AG10803 (cell line): ENCODE measurements around the gene SIVA1.

Source experiments
- DNase-seq: peaks from one replicate; pipeline ENCODE4 v3.0.0; 2010; ENCODE audit warnings: low read depth
- H3K4me3 ChIP-seq: 2 replicates; pipeline ENCODE4 v1.5.1; 2011; ENCODE audit warnings: mild to moderate bottlenecking, low read length, control low read depth
- TF ChIP-seq, protein P1 (sequence below): conservative IDR thresholded peaks from 2 replicates; pipeline ENCODE4 v1.5.1; 2011; ENCODE audit warnings: mild to moderate bottlenecking, low read length, control low read depth, inconsistent platforms

SIVA1 gene

DNA sequence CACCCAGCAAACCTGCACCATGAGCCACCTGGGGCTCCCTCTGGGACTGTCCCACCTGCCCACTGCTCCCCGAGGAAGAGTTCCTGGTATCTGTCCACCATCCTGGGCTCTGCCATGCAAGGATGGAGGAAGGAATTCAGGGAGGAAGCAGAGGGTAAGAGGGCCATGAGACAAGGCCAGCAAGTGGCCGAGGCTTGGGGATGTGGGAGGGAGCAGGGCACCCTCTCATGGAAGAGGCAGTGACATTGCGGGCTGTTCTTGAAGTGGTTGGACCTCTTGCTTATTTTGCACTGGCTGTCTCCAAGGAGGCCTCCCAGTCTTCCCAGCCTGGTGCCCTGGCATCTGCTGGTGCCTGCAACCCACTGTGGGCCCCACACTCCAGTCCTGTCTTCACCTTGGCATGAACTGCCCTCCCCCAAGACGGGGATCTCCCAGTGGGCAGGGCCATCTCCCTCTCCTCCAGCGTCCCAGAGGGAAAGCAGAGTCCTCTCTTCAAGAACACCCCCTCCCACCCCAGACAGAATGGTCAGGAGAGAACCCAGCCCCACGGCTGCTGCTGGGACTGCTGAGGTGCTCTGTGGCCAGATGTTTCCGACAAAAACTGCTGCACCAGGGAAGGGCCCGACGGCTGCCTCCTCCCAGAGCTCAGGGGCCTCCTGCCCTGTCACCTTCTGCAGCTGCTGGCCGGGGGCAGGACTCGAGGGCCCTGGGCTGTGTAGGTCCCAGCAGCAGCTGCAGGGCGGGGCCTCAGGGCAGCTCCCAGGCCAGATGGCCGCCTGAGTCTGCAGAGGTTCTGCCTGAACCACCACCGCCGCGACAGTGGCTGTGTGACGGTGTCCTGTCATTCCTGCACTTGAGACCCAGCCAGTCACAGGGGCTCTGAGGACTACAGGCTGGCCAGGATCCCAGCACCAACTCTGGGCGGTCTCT is 44.4 kb downstream of the SIVA1 start:
- DNase-seq: no peak
- TF ChIP-seq, protein P1, sequence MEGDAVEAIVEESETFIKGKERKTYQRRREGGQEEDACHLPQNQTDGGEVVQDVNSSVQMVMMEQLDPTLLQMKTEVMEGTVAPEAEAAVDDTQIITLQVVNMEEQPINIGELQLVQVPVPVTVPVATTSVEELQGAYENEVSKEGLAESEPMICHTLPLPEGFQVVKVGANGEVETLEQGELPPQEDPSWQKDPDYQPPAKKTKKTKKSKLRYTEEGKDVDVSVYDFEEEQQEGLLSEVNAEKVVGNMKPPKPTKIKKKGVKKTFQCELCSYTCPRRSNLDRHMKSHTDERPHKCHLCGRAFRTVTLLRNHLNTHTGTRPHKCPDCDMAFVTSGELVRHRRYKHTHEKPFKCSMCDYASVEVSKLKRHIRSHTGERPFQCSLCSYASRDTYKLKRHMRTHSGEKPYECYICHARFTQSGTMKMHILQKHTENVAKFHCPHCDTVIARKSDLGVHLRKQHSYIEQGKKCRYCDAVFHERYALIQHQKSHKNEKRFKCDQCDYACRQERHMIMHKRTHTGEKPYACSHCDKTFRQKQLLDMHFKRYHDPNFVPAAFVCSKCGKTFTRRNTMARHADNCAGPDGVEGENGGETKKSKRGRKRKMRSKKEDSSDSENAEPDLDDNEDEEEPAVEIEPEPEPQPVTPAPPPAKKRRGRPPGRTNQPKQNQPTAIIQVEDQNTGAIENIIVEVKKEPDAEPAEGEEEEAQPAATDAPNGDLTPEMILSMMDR: no peak
- no peak overlapping the region for H3K4me3 ChIP-seq

DNA sequence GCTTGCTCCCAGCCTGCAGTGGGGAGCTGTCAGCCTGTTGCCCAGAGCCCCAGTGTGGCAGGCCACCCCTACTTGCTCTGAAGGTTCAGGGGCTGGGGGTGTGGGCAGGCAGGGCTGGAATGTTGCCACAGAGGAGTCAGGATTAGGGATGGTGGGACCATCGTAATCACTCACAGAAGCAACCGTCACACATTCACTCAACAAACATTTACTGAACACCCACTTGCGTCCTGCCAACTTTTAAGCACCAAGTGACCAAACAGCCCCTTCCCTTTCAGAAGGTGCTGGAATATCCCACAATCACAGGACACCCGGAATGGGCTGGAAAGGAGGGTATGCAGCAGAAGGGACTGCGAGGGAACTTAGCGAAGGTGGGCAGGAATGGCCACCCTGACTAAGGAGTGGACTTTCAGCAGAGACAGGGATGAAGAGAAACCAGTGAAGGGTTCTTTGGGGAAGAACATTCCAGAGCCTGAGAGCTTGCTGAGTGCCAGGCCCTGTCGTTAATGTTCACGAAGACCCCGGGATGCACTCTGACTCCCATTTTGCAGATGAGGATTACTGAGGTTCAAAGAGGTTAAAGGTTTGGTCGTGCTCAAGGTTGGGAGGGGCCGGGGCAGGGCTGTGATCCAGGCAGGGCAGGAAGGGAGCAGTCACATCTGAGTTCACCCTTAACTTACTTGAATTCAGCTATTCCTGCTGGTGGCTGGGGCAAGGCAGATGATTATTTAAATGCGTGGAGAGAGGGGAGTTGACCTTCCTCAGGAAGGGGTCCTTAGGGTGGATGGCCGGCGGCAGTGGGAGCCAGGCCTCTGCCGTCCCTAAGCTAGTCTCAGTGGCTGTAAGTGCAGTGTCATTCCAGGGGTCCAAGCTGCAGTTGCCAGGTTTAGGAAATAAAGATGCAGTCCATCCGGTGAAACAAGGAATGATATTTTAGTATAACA is 45.6 kb downstream of the SIVA1 start:
- TF ChIP-seq, protein P1: no peak
- no peak for DNase-seq
- H3K4me3 ChIP-seq: no peak overlapping the region

DNA sequence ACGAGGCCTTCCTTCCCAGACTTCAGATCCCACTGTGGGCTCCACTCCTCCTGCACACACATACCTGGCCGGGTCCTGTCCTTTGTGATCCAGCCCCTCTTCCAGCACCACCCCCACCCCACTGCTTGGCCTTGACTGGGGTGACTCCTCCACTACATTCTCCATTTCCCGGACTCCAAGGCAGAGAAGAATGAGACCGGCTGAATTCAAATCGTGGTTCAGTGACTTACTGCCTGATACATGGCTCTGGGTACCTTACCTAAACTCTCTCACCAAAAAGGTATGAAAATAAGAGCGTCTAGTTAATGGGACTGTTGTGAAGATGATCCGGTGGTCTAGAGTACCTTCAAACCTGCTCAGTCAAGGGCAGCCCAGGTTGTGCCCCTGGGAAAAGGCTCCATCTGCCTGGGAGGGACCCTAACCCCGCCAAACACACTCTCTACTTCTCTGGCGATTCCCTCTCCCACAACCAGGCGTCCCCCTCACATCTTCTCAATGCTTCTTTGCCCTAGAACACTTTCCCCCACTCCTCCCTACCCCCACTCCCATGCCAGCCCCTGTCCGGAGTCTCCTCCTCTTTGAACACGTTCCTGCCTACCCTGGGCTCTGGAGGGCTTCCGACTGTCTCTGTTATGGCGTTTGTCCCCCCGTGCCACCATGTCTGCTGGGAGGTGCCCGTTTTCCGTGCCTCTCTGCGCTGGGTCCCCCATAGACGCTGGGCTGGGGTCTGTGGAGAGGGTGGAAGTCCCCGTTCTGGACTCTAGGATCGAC is 46.5 kb downstream of the SIVA1 start:
- no peak for DNase-seq
- peak overlapping the region; percentile 62 for H3K4me3 ChIP-seq
- TF ChIP-seq, protein P1: peak; percentile 31

DNA sequence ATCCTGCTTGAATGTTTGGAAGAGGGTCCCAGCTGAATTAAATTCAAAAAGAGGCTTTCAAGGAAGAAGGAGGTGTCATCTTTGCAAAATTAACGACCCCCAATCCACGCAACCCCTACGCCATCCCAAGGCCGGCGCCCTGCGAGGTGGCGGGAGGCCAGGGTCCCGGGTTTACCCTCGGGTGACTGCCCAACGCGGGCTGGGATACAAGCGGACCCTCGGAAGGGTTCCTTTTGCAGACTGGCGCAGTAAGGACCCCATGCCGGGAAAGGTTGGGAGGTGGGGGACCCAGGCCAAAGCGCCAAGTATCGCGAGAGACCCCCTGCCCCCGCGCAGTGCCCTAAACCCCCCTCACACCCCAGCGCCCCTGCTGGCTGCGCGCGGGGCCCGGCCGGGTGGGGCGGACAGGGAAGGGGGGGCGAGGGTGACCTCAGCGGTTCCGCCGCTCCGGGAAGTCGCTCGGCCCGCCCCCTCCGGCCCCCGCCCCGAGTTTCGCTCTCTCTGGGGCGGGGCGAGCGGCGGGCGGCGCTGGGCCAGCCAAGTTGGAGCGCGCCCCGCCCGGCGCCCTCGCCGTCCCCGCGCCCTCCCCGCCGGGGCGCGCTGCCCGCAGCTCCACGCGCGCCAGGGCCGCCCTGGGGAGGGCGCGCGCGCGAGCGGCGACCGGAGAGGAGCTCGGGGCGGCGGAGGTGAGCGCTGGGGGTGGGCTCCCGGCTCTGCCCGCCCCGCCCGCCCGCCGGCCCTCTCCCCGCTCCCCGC is 47.2 kb downstream of the SIVA1 start:
- peak overlapping the region; percentile 62 for H3K4me3 ChIP-seq
- peak; percentile 71 for DNase-seq
- TF ChIP-seq, protein P1: peak; percentile 25

DNA sequence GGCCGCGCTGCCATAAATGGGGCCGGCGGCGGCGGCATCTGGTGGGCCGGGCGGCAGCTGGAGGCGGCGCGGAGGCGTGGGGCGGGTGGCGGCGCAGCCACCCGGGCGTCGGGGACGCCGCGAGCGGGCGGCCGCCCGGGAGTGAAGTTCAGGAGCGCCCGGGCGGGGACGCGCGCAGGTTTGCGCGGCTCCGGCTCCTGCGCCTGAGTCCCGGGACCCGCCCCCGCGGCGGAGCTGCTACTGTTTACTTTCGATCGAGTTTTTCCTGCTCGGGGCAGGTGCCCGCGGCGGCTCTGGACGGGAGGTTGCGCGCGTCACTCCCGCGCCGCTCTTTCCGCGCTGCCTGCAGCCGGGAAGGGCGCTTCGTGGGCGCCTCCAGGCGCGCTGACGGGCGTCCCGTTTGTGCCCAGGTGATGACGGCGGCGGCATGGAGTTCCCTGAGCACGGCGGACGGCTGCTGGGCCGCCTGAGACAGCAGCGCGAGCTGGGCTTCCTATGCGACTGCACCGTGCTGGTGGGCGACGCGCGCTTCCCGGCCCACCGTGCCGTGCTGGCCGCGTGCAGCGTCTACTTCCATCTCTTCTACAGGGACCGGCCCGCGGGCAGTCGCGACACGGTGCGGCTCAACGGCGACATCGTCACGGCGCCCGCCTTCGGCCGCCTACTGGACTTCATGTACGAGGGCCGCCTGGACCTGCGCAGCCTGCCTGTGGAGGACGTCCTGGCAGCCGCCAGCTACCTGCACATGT is 48.0 kb downstream of the SIVA1 start, which contains the start of gene ZBTB42:
TSS of gene ZBTB42 (plus strand) at position 331 of the 749 bp plus-strand sequence. CDS start at position 428, 97 bp downstream.
- TF ChIP-seq, protein P1: no peak
- peak within 1 kb of the TSS; percentile 62 for H3K4me3 ChIP-seq
- peak; percentile 41 for DNase-seq
